ENCODE results near the gene PXT1.
"Not testable (repeated sequence)": the region's sequence is repeated elsewhere in the genome, so short reads cannot be mapped to it uniquely, and the experiment has no call there.

Gene PXT1, protein sequence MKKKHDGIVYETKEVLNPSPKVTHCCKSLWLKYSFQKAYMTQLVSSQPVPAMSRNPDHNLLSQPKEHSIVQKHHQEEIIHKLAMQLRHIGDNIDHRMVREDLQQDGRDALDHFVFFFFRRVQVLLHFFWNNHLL

DNA sequence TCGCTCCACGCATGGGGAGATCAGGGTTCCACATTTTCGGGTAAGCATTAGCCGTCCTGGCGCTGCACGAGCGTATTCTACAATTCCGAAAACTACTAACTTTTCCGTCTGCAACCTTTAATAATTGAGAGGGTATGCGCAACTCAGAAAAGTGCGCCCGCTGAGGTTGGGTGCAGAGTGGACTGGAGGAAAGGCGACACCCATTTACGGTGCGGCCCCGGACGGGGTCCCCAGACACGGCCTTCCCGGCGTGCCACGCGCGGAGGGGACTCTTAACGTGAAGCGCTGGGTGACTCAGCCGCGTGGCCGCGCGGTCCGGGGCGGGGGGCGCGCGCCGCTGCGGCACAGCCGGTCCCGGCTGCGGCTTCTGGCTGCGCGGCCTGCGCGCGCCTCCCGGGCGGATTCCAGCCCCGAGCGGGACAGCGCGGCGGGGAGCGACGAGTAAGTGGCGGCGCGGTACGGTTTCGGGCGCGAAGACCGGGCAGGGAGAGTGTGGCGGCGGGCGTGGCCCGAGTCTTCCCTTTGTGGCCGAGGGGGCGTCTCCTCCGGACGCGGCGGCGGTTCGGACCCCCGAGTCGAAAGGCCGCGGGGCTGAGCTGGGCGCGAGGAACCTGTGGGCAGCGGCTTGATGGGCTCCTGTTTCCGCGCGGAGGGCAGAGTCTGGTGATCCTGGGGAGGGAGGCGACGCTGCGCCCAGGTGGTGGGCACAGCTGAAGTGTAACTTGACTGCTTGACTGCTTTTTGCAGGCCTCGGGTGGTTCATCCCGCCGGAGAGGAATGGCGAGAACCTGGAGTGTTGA, at the start of gene PXT1, which contains the start of gene KCTD20:
Gene PXT1, minus strand, starts transcription at position 184 of the 800 bp plus-strand sequence. CDS start 16,772 bp downstream, outside the sequence.
Gene KCTD20, plus strand, starts transcription at position 330 of the 800 bp plus-strand sequence. CDS start 27,098 bp downstream, outside the sequence.
- DNase-seq, result peak; percentile 60

DNA sequence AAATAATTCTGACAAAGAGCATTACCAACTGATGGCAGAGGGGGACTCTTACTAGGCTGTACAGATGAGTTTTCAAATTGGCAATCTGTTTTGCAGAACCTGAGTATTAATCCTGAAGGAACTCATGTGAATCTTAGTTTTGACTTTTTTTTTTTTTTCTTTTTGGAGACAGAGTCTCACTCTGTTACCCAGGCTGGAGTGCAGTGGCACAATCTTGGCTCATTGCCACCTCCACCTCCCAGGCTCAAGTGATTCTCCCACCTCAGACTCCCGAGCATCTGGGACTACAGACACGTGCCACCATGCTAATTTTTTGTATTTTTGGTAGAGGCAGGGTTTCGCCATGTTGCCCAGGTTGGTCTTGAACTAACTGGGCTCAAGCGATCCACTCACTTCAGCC, 49.4 kb upstream of the PXT1 start:
- no peak for DNase-seq

DNA sequence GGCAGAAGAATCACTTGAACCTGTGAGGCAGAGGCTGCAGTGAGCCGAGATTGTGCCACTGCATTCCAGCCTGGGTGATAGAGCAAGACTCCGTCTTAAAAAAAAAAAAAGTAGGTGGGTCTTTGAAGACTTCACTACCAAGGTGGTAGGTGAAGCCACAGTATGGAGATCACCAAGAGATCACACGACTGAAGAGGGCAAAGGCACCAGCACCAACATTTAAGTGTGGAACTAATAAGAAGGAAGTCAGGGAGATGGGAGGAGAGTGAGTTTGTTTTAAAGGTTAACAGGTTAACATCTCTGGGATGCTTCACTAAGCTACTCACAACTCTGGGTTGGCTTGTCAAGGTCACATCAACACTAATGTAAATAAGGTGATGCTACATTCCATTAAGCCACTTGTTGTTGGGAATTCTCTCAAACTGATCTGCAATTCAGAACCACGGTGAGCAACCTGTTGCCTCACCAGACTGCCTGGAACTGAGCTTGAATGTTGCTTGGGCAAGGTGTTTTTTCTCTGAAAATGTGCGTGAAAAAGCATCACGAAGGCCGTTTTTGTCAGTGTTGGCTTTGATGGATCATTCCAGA, 48.8 kb upstream of the PXT1 start:
- DNase-seq, result no peak

DNA sequence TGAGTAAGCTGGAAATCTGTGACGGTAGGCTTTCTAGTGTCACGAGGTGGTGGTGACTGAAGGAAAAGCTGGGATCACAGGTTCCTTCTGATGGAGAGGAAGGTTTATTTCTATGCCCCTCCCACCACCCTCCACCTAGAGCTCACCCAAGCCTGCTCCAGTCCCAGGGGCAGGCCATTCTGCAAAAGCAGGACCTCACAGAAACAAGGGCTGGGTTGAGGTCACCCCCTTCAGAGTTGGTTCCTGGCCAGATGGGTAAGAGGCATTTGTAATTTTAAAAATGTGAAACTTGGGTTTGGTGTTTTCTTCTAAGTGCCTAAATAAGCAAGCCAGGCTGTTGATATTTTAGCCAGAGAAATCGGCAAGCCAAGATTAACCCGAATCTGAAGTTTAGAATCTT, 46.8 kb upstream of the PXT1 start:
- DNase-seq, result no peak

DNA sequence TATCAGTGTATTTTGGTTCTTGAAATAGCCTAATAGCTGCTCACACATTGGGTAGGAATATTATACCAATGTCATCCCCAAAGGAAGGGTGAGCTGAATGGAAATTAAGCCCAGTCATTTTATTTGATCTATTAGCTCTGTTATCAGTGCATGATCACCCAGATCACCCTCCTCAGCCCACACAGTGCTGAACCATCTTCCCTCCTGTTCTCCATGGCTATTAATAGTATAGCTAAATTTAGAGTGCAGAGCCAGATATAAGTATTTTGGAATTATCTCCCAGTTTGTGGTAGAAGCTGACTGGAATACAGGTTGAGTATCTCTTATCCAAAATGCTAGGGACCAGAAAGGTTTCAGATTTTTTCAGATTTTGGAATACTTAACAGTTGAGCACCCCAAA, 45.6 kb upstream of the PXT1 start:
- no peak for DNase-seq

DNA sequence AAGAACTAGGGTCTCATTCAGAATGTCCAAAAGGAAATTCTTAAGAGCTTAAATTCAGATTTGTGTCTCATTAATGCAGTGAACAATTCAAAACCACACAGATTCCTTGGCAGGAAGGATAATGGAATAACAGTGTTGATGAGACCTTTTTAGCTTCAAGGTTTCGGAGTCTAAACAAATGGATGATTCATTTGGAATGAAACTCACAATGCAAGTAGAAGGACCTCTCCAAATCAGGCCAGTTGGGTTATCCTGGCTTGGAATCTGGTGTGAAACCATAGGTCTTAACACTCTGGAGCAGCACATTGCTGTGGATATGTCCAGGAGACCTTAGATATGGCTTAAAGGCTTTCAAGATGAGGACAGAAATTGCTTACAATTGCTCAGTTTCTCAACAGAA, 45.0 kb upstream of the PXT1 start:
- DNase-seq, result no peak

DNA sequence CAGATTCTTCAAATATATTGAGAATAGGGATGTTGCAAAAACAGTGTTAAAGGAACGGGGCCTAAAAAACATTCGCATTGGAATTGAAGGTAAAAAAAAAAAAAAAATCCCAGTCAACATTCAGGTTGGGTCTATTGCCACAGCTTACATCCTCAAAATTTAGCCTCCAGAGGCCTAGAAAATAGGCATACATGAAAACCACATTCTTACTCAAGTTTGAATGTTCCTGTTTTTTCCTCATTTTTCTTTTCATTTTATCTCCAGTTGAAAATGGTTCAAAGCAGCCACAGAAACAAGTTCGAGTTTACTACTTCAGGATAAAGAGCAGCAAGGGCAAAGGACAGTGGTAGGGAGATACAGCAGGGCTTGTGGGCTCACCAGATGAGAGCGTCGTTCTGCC, 42.1 kb upstream of the PXT1 start:
- DNase-seq, result no peak

DNA sequence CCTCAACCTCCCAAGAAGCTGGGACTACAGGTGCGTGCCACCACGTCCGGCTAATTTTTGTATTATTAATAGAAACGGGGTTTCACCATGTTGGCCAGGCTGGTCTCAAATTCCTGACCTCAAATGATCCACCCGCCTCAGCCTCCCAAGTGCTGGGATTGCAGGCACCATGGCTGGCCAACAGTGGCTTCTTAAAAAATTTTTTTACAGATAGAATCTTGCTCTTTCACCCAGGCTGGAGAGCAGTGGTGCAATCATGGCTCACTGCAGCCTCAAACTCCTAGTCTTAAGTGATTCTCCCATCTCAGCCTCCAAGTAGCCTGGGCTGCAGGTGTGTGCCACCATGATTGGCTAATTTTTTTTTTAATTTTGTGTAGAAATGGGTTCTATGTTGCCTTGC, 40.7 kb upstream of the PXT1 start:
- DNase-seq, result not testable (repeated sequence)

DNA sequence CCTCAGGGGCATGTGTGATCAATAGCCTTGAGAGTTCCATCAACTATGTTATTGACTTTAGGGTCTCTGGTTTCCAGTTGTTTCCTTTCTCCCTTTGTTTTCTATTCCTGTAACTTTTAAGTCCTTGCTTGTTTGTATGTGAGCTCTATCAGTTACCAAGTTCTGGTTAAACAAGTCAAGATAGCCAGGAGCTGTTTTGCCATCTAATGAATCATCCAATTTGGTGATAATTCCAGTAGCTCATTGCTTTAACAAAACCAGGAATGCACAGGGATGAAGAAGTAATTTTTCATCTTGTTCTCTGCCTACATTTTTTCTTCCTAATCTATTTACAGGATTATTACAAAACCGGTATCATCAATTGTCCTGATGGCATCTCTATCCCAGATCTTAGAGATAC, 36.6 kb upstream of the PXT1 start:
- DNase-seq, result no peak

DNA sequence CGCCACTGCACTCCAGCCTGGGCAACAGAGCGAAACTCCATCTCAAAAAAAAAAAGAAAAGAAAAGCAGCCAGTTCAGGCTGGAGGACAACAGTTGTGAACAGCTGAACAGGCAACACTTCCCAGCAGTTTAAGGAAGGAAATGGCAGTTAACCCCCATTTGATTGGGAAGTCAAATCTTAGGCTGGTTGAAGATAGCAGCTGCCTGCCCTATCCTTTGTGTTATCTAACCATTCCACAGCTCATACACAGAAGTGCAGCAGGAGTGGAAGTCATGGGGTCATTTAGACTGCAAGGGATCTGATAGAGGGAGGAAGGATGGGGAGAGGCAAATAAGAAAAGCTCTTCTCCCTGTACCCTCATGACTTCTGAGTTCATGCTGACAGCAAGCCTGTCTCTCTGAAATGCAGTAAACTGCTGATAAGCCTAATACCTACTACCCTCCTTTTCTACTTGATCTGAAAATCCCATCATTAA, 35.4 kb upstream of the PXT1 start:
- no peak for DNase-seq

DNA sequence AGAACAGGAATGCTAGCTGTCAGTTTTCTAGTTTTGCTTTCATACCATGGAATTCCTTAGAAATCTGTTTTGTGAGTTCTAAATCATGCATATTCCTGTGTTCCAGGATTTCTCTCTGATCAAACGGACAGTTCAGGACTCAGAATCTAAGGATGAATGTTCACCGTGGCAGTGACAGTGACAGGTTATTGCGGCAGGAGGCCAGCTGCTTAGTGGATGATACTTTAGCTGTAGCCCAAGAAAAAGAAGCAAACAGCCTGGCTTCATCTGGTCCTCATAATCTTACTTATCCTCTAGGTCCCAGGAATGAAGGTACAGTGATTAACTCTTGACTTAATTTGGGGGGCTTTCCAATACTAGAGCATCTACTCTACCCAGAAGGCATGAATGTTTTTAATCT, 27.3 kb upstream of the PXT1 start:
- DNase-seq, result no peak

DNA sequence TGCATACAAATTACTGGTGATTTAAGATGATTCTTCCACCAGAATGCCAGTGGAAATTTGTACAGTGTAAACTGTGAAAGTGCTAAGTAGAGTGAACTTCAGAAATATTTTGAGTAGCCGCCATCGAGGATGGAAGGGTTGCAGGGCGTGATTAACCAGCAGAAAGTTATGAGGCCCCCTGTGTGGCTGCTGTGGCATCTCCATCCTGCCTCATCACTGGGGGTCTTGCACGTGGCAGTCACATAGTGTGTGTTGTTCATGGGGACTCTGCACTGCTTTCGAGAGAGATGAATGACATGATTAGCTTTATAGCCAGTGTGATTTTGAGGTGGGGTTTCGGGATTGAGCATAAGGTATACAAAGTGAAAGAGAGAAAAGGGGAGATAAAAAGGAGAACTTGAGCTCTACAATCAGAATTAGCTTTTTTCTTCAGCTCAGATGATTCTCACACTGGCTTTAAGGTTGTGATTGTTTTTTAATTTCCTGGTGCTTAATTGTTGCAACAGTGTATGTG, 26.6 kb upstream of the PXT1 start:
- no peak for DNase-seq

DNA sequence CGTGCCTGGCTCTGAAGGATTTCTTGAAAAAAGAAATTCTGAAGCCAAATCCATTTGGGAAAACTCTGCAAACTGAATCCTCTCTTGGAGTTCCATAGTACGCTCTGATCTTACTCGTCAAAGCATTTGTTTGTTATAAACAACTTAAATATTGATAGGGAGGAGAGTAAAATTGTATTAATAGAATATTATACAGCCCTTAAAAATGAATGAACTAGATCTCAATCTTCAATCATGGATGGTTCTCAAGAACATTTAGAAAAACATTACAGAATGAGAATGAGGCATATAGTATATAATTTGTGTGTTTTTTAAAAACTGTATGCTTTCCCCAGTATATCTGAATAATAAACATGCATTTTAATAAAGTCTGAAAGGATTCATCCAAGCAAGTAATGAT, 25.0 kb upstream of the PXT1 start:
- no peak for DNase-seq

DNA sequence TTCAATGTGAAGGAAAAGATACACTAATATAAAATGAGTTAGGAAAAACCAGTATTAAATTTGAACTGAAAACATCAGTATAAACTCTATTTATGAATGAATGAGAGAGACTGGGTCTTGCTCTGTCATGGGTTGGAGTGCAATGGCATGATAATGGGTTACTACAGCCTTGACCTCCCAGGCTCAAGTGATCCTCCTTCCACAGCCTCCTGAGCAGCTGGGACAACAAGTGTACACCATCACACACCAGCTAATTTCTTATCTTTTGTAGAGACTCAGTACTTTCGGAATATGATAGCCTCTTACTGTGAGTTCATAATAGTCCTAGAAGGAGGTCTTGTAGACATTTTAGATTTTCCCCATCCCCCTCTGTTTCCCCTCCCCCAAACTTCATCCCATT, 21.6 kb upstream of the PXT1 start:
- no peak for DNase-seq

DNA sequence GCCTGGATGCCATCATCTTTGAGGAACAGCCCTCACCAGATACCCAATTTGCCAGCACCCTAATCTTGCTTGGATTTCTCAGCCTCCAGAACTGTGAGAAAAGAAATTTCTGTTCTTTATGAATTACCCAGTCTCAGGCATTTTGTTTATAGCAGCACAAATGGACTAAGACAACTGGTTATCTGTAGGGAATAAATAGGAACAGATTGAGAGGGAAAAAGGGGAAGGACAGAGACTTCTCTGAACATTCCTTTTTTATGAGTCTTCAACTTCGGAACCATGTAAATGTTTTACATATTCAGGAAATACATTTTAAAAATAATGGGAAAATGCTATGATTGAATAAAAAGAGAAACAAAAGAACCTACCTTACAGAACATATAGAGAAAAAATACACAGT, 21.0 kb upstream of the PXT1 start:
- DNase-seq, result no peak

DNA sequence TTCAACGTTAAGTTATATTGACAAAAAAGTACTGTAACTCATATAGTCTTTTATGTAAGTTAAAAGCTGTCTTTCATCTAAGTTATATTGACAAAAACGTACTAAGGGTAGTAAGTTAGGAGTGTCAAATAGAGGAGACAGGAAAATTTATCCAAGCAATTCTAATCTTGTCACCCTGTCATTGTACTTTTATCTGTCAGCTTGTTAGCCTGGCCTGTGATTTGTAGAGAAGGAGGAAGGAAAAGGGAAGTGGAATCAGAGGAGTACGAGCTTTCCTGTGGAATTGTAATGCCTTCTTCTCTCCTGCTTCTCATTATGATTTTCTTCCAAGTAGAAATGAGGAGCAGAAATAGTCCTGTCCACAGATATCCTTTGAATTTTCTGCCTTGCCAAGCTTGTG, 19.0 kb upstream of the PXT1 start:
- no peak for DNase-seq

DNA sequence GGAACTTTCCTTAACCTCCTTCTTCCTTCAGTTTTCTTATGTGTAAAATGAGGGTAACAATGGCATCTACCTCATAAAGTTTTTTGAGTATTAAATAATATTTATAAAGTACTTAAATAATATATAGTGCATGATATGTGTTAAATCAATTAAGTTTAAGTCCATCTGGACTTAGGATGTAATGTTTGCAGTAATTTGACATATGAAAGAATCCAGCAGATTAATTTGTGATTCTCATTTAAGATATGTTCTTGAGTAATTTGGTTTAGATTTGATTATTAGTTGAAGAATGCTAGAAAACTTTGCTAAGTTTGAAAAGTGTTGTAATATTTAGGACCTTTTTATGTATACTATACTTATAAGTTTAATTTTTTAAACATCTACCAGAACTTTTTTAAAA, 18.3 kb upstream of the PXT1 start:
- DNase-seq, result no peak

DNA sequence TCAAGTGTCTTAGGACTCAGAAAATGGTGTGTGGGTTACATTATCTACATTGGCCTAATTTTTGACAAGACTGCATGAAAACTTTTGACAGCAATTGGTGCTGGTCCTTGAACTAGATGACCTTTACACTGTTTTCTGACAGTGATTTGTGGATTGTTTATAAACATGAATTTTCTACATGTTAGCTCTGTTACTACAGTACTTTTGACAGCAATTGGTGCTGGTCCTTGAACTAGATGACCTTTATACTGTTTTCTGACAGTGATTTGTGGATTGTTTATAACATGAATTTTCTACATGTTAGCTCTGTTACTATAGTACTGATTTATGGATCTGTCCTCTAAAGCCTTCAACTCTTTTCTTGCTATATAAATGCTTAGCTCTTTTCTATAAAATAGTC, 16.8 kb upstream of the PXT1 start:
- DNase-seq, result no peak

DNA sequence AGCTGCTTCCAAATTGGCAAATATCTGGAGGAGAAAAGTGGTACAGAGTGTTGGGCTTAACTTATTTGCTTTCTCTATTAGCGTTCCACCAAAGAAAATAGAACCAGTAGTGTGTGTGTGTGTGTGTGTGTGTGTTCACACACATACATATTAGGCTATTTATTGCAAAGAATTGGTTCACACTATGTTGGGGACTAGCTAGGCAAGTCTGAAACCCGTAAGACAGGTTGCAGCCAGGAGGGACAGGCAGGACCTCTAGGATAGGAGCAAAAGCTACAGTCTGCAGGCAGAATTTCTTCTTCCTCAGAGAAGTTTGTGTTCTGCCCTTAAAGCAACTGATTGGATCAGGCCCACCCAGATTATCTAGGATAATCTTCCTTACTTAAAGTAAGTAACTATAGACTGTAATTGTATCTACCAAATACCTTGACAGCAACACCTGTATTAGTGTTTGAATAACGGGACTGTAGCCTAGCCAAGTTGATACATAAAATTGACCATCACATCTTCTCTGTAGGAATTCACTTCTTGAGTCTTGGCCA, 12.9 kb upstream of the PXT1 start:
- DNase-seq, result no peak

DNA sequence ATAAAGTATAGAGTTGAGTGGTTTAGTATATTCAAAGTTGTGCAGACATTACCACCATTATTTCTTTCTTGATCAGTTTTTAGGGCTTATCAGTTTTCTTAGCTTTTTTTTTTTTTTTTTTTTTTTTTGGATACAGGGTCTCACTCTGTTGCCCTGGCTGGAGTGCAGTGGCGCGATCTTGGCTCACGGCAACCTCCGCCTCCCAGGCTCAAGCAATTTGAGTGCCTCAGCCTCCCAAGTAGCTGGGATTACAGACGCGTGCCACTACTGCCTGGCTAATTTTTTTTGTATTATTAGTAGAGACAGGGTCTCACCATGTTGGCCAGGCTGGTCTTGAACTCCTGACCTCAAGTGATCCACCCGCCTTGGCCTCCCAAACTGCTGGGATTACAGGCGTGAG, 10.2 kb upstream of the PXT1 start:
- DNase-seq, result not testable (repeated sequence)

DNA sequence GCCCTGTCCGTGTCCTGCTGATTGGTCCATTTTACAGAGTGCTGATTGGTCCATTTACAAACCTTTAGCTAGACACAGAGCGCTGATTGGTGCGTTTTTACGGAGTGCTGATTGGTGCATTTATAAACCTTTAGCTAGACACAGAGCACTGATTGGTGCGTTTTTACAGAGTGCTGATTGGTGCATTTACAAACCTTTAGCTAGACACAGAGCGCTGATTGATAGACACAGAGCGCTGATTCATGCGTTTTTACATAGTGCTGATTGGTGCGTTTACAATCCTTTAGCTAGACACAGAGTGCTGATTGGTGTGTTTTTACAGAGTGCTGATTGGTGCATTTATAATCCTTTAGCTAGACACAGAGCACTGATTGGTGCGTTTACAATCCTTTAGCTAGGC, 6.5 kb upstream of the PXT1 start:
- not testable (repeated sequence) for DNase-seq

DNA sequence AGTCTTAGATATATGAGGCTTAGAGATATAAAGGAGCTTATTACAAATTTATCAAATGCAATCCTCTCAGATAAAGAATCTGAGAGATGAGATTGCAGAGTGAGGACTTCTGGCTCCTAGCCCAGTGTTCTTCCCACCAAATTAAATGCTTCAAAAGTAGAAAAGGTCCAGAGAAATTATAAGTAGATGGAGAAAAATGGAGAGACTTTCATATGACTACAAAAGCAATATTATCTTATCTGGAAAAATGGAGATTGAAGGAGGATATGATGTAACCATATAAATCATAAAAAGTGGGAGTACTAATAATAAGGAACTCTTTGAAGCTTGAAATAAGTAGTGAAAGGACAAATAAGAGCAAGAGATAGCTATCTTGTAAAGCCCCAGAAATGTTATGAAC, 3.0 kb upstream of the PXT1 start:
- no peak for DNase-seq

DNA sequence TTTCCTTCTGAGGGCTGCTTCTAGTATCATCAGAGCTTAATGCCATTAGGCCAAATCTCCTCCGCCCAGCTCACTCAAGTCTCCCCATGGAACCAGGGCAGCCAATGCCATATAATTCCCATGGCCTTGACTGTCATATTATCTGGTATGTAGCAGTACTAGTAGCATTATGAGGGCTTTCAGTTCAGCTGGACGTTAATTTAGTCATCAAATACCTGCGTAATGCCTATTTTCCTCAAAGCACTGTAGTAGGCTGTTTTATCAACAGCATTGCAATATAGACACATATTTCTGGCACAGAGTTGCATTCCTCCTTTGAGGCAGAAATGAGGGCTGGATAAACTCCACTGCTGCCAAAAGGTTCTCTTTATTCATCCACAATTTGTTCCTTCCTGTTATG, 1.8 kb upstream of the PXT1 start:
- DNase-seq, result no peak

Measured in NCI-H2029 treated with DMSO at 0.1 percent for 48 hours (cell line).